Activated T-cell treated with anti-CD3 and anti-CD28 coated beads, Interleukin-2, amount 50 U/mL, for 72 hours (primary cell): ENCODE results near the gene POGZ. TPM values are rescaled to one million over a fixed set of nuclear protein-coding genes. Genes with fewer than 3 reads are reported as not detected.
A peak's percentile ranks its signal among the peaks of the same experiment; 100 is the strongest.

Source experiments
- ATAC-seq, 2 donors: fragments of 150-1000 bp; cut with Tn5 transposase; replicated peaks in 1 of 2; 2 replicates each; pipeline ENCODE4 v1.10.0; 2021; ENCODE audit warnings: moderate library complexity in 2 of 2, mild to moderate bottlenecking in 1 of 2
- DNase-seq, 2 donors: peaks; one replicate each; pipeline ENCODE4 v3.0.0; 2021 to 2022; ENCODE audit warnings: mixed read lengths in 1 of 2
- H3K27ac Mint-ChIP-seq: one replicate; pipeline ENCODE4 v1.8.0; 2022; ENCODE audit warnings: mild to moderate bottlenecking, moderate library complexity, mixed read lengths
- H3K27me3 Mint-ChIP-seq: one replicate; pipeline ENCODE4 v1.8.0; 2022; ENCODE audit warnings: low read depth, mixed read lengths
- H3K36me3 Mint-ChIP-seq, 2 donors: one replicate each; pipeline ENCODE4 v1.8.0; 2022; ENCODE audit warnings: mixed read lengths in 2 of 2, mild to moderate bottlenecking in 1 of 2; ENCODE audit not compliant: insufficient read depth in 2 of 2
- H3K4me1 Mint-ChIP-seq: one replicate; pipeline ENCODE4 v1.8.0; 2022; ENCODE audit warnings: low read depth, mixed read lengths
- H3K4me3 Mint-ChIP-seq, 2 donors: one replicate each; pipeline ENCODE4 v1.8.0; 2022; ENCODE audit warnings: mild to moderate bottlenecking in 2 of 2, mixed read lengths in 2 of 2, moderate library complexity in 2 of 2
- H3K9me3 Mint-ChIP-seq, 2 donors: one replicate each; pipeline ENCODE4 v1.8.0; 2022; ENCODE audit warnings: mixed read lengths in 2 of 2
- total RNA-seq, 2 donors: library from RNA; stranded (reverse); gene quantifications; one replicate each; pipeline ENCODE4 v1.2.3, GENCODE V29; 2022

The POGZ gene, protein sequence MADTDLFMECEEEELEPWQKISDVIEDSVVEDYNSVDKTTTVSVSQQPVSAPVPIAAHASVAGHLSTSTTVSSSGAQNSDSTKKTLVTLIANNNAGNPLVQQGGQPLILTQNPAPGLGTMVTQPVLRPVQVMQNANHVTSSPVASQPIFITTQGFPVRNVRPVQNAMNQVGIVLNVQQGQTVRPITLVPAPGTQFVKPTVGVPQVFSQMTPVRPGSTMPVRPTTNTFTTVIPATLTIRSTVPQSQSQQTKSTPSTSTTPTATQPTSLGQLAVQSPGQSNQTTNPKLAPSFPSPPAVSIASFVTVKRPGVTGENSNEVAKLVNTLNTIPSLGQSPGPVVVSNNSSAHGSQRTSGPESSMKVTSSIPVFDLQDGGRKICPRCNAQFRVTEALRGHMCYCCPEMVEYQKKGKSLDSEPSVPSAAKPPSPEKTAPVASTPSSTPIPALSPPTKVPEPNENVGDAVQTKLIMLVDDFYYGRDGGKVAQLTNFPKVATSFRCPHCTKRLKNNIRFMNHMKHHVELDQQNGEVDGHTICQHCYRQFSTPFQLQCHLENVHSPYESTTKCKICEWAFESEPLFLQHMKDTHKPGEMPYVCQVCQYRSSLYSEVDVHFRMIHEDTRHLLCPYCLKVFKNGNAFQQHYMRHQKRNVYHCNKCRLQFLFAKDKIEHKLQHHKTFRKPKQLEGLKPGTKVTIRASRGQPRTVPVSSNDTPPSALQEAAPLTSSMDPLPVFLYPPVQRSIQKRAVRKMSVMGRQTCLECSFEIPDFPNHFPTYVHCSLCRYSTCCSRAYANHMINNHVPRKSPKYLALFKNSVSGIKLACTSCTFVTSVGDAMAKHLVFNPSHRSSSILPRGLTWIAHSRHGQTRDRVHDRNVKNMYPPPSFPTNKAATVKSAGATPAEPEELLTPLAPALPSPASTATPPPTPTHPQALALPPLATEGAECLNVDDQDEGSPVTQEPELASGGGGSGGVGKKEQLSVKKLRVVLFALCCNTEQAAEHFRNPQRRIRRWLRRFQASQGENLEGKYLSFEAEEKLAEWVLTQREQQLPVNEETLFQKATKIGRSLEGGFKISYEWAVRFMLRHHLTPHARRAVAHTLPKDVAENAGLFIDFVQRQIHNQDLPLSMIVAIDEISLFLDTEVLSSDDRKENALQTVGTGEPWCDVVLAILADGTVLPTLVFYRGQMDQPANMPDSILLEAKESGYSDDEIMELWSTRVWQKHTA (N-terminal part only)
- total RNA-seq = 100 to 1,000 TPM; 116 to 140 TPM

DNA sequence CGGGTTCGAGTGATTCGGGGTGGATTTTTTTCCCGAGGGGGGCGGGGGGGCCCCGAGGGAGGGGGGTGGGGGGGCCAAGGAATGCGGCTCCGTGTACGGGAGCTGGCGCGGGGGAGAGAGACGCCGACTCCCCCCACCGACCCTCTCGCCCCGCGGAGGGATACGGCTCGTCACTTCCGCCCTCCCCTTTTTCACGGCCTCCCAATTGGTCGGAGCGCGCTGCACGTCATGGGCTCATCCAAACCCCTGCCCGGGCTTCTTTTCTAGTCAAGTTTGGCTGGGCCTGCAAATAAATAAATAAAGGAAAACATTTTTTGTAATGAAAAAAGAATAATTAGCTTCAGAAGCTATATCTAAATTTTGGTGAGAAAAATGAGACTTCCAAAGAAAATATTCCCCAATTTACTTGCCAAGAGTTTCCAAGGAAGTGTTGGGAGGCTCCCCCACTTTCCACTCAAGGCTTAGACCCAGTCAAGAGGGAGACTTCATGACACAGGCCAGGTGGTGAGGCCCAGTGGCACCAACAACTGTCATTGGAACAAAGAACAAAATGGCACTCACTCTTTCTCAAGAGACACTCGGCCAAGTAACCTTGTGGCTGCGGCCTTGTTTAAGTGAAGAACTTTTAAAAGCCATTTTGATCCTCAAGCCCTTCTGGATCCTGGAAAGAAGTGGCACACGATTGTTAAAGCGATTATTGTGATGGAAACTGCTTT is at the start of gene POGZ:
Gene POGZ, minus strand, starts transcription at position 164 of the 716 bp plus-strand sequence. CDS start 17,290 bp downstream, outside the sequence.
- Mint-ChIP-seq H3K27ac (peak within 1 kb of the TSS; percentile 94), H3K36me3 (peaks cover 4 to 7% of the 10 kb centered on the region in 2 donors), H3K4me1 (peaks cover 45% of the 10 kb centered on the region), H3K9me3 (no peaks in the 10 kb centered on the region), H3K4me3 (peak within 1 kb of the TSS; percentile 82 to 87), H3K27me3 (peaks cover 24% of the 10 kb centered on the region)
- peak; percentile 94 to 95 for DNase-seq
- peak; percentile 82 to 86 for ATAC-seq

GRCh38 chr1:151508833-151509232 is 49.5 kb upstream of the POGZ start:
- DNase-seq = no peak
- Mint-ChIP-seq H3K9me3 (no peaks in the 10 kb centered on the region), H3K36me3 (no peaks in the 10 kb centered on the region), H3K27me3 (no peaks in the 10 kb centered on the region), H3K4me1 (peaks cover 25% of the 10 kb centered on the region), H3K4me3 (no peak overlapping the region), H3K27ac (no peak overlapping the region)
- no peak for ATAC-seq

- Mint-ChIP-seq H3K4me1 (peaks cover 6% of the 10 kb centered on the region), H3K27ac (no peak overlapping the region)
- DNase-seq = no peak
These were observed 45.5 kb upstream of the POGZ start for GRCh38 chr1:151504759-151505158.

DNA sequence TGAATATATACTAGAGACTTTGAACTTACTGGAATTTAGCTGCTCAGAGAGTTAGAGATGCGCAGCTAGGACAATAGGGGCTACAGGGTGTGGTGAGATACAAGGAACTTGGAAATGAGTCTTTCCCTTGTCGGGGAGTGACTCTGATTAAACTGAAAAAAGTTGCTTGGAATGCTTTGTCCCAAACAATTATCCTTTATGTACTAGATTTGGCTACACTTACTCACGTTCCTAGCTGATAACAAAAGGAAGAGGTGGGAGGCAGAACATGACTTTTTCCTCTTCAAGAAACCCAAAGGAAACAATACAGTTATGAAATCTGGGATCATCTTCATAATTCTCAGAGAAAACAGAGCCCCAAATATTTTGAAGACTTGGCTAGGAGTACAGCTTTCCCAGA is 45.0 kb upstream of the POGZ start:
- H3K27ac Mint-ChIP-seq = no peak overlapping the region

More at GRCh38 chr1:151504759-151505158, 45.5 kb upstream of the POGZ start:
- no peak for ATAC-seq
- H3K9me3 Mint-ChIP-seq = no peaks in the 10 kb centered on the region
- no peaks in the 10 kb centered on the region for H3K27me3 Mint-ChIP-seq
- H3K4me3 Mint-ChIP-seq = no peak overlapping the region
- no peaks in the 10 kb centered on the region for H3K36me3 Mint-ChIP-seq

DNA sequence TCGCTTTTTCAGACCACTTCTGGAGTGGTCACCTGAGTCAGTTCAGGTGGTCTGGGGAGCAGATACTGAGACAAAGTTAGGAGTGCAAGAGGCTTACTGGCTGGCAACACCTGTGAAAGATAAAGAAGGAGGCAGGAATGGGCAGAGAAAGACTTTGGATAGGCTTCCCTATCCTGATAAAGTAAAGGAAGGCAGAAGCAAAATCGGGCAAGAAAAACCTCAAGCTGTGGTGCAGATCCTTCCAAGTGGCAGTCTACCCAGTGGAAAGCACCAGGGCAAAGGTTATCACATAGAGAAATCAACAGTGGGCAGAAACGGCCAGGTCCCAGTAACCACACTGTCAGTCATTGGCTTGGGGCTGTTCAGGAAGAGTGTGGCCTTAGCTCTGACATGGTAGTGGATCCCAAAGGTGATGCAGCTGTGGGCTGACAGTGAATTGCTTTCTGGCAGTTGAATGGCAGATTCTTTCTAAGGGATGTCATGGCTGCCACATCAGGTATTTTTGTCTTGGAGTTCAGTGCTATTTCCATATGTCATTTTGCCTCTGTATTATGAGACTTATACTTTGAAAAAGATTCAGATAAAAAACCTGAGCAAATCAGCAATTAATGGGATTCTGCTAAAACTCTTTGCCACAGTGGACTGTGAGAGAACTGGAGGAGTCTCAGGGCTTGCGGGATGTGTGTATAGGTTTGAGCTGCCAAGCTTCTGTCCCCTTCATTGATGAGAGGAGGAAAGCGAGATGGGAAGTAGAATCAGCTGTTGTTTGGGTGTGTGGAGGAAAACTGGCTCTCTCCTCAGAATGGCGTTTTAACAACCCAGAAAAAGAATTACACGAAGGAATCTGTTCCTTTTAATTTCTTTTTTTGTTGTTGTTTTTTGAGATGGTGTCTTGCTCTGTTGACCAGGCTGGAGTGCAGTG is 43.8 kb upstream of the POGZ start:
- Mint-ChIP-seq H3K9me3 (no peaks in the 10 kb centered on the region), H3K27ac (no peak overlapping the region), H3K4me1 (peaks cover 6% of the 10 kb centered on the region), H3K27me3 (no peaks in the 10 kb centered on the region), H3K4me3 (no peak overlapping the region), H3K36me3 (no peaks in the 10 kb centered on the region)
- ATAC-seq (peak; percentile 52 to 53), DNase-seq (no peak)

More for the DNA sequence above, 45.0 kb upstream of the POGZ start:
- no peaks in the 10 kb centered on the region for H3K36me3 Mint-ChIP-seq
- H3K4me3 Mint-ChIP-seq = no peak overlapping the region
- H3K9me3 Mint-ChIP-seq = no peaks in the 10 kb centered on the region
- ATAC-seq = no peak
- no peaks in the 10 kb centered on the region for H3K27me3 Mint-ChIP-seq
- H3K4me1 Mint-ChIP-seq = peaks cover 6% of the 10 kb centered on the region
- no peak for DNase-seq

GRCh38 chr1:151502035-151502700 is 42.9 kb upstream of the POGZ start:
- Mint-ChIP-seq H3K27ac (no peak overlapping the region), H3K27me3 (no peaks in the 10 kb centered on the region), H3K4me1 (peaks cover 6% of the 10 kb centered on the region), H3K4me3 (no peak overlapping the region), H3K9me3 (no peaks in the 10 kb centered on the region), H3K36me3 (no peaks in the 10 kb centered on the region)
- DNase-seq (no peak), ATAC-seq (no peak)

GRCh38 chr1:151501474-151501873 is 42.2 kb upstream of the POGZ start:
- ATAC-seq (no peak), DNase-seq (no peak)
- no peaks in the 10 kb centered on the region for H3K9me3 Mint-ChIP-seq
- no peaks in the 10 kb centered on the region for H3K27me3 Mint-ChIP-seq
- no peaks in the 10 kb centered on the region for H3K36me3 Mint-ChIP-seq
- no peak overlapping the region for H3K4me3 Mint-ChIP-seq
- H3K4me1 Mint-ChIP-seq = peaks cover 6% of the 10 kb centered on the region
- no peak overlapping the region for H3K27ac Mint-ChIP-seq

GRCh38 chr1:151499930-151500329 is 40.6 kb upstream of the POGZ start:
- H3K27ac Mint-ChIP-seq = no peak overlapping the region
- no peak overlapping the region for H3K4me3 Mint-ChIP-seq
- no peaks in the 10 kb centered on the region for H3K36me3 Mint-ChIP-seq
- H3K9me3 Mint-ChIP-seq = no peaks in the 10 kb centered on the region
- no peak for DNase-seq
- peaks cover 15% of the 10 kb centered on the region for H3K4me1 Mint-ChIP-seq
- no peaks in the 10 kb centered on the region for H3K27me3 Mint-ChIP-seq
- ATAC-seq = no peak

DNA sequence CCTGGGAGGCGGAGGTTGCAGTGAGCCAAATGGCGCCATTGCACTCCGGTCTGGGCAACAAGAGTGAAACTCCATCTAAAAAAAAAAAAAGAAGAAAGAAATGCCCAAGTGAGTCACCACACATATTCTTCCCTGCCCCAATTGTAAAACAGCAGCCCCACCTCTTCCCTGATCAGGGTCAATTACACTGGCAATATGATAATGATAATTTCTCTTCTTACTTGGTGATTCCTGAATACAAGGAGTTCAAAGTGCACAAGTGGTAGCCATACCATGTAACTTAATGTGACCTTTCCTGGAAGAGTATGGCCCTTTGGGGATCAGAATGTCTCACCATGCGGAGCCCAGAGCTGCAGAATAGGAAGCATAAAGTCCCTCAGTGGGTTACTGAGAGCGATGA is 40.1 kb upstream of the POGZ start:
- no peaks in the 10 kb centered on the region for H3K36me3 Mint-ChIP-seq
- no peaks in the 10 kb centered on the region for H3K27me3 Mint-ChIP-seq
- H3K9me3 Mint-ChIP-seq = no peaks in the 10 kb centered on the region
- H3K4me1 Mint-ChIP-seq = peaks cover 21% of the 10 kb centered on the region
- no peak overlapping the region for H3K27ac Mint-ChIP-seq
- ATAC-seq (no peak), DNase-seq (no peak)
- H3K4me3 Mint-ChIP-seq = no peak overlapping the region

DNA sequence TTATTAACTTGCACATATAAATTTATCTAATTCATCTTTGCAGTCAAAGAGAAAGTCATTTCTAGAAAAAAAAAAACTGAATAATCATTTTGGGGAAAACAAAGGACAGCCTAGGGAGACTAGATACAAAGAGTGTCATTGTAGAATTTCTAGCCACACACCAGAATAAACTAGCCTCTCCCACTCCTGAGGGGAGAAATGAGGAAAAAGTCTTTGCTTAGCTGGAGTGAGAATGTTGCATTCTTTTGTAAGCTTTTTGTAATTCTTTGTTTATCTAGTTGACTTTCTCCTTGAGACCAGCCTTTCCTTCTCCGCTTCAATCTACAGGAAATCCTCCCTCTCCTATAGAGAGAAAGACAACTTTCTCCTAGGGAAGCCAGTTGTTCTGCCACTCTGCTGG is 36.0 kb upstream of the POGZ start:
- Mint-ChIP-seq H3K4me1 (peaks cover 17% of the 10 kb centered on the region), H3K27ac (no peak overlapping the region), H3K27me3 (no peaks in the 10 kb centered on the region), H3K4me3 (no peak overlapping the region), H3K36me3 (no peaks in the 10 kb centered on the region), H3K9me3 (no peaks in the 10 kb centered on the region)
- ATAC-seq (no peak), DNase-seq (no peak)

GRCh38 chr1:151494741-151495281 is 35.5 kb upstream of the POGZ start:
- Mint-ChIP-seq H3K4me1 (peaks cover 17% of the 10 kb centered on the region), H3K4me3 (no peak overlapping the region), H3K36me3 (no peaks in the 10 kb centered on the region), H3K27me3 (no peaks in the 10 kb centered on the region), H3K9me3 (no peaks in the 10 kb centered on the region), H3K27ac (peak overlapping the region; percentile 0)
- ATAC-seq = peak; percentile 87
- no peak for DNase-seq
